ENCODE results near the gene PYGO2.

- TF ChIP-seq CTCF (IDR thresholded peaks at IDR 0.05), result no peak
- TF ChIP-seq POLR2A (IDR thresholded peaks at IDR 0.05), result no peak
- TF ChIP-seq POLR2AphosphoS5 (IDR thresholded peaks at IDR 0.05), result no peak
Observed at GRCh38 chr1:154992721-154993571, 31.4 kb upstream of the PYGO2 start.

All from prostate gland (tissue), 2 donors.